ENCODE data around the gene MED8.

- TF ChIP-seq TAF1 (CRISPR knock-in tag; IDR thresholded peaks at IDR 0.05) (no peak), CTCF (CRISPR knock-in tag; IDR thresholded peaks at IDR 0.05) (no peak), ZNF292 (CRISPR knock-in tag; IDR thresholded peaks at IDR 0.05; ENCODE audit: borderline replicate concordance, low read depth) (no peak), ZBTB33 (CRISPR knock-in tag; IDR thresholded peaks at IDR 0.05) (no peak), MNT (IDR thresholded peaks at IDR 0.05) (no peak), ZFP36L2 (CRISPR knock-in tag; IDR thresholded peaks at IDR 0.05) (no peak), CREB3 (CRISPR knock-in tag; IDR thresholded peaks at IDR 0.05) (no peak), POLR2G (IDR thresholded peaks at IDR 0.05; ENCODE audit: low read depth, low read length) (no peak), MAFF (IDR thresholded peaks at IDR 0.05; ENCODE audit: low read depth, low read length) (no peak), SRF (IDR thresholded peaks at IDR 0.05; ENCODE audit: low read depth, low read length) (no peak), TFE3 (CRISPR knock-in tag; IDR thresholded peaks at IDR 0.05) (no peak)
Measured at GRCh38 chr1:43351421-43352350, 37.9 kb downstream of the MED8 start.

All from HepG2 (cell line).